HepG2 (cell line): ENCODE results near the gene LPCAT4. TPM values are rescaled to one million over a fixed set of nuclear protein-coding genes. Genes with fewer than 3 reads are reported as not detected.

ENCODE experiments used
- ATAC-seq: fragments of 200-7000 bp; cut with Tn5 transposase; 3 replicates; pipeline ENCODE4 v1.9.1; 2020; ENCODE audit warnings: mild to moderate bottlenecking, moderate library complexity
- BruUV-seq: library from RNA; stranded (reverse); fragments of 400-500 nt; replicated peaks from 2 replicates; lab custom pipeline; 2021; lab: Mats Ljungman, UMichigan
- CTCF ChIA-PET: fragments of 300-600 bp; formaldehyde crosslinking; extraction: SDS; loops from one replicate; lab custom pipeline; 2021; ENCODE audit warnings: low total read pairs, inconsistent platforms, low intra/inter-chr PET ratio; lab: Yijun Ruan, JAX
- POLR2A ChIA-PET: fragments of 350-600 bp; sonication (Branson Sonifier 250); formaldehyde crosslinking; loops from one replicate; lab custom pipeline; 2020; ENCODE audit warnings: antibody characterized with exemption, inconsistent platforms; lab: Yijun Ruan, JAX
- DNase-seq: peaks from one replicate; pipeline ENCODE4 v3.0.0-alpha.2; 2015; ENCODE audit warnings: low spot score
- FAIRE-seq: peaks from 3 replicates; lab custom pipeline; 2011; peaks lifted over from hg19 to GRCh38; lab: Jason Lieb, UNC
- H2AFZ ChIP-seq: one replicate; pipeline ENCODE4 v1.6.1; 2011; ENCODE audit warnings: low read length, inconsistent platforms
- H3K27ac ChIP-seq: fragments of 300-600 bp; 3 replicates; pipeline ENCODE4 v1.8.0; 2011; ENCODE audit warnings: mixed run types, mild to moderate bottlenecking, mixed read lengths, low read length, inconsistent platforms; ENCODE audit not compliant: insufficient read depth; ENCODE audit errors: extremely low read length
- H3K27me3 ChIP-seq, 2 experiments: fragments of 200-600 bp in 1 of 2; 2 replicates in 1 of 2; 3 replicates in 1 of 2; pipeline versions ENCODE4 v1.6.0 to v1.8.0; 2011; ENCODE audit warnings: low read length in 2 of 2, mild to moderate bottlenecking in 2 of 2, moderate library complexity in 2 of 2, inconsistent platforms in 1 of 2; ENCODE audit not compliant: insufficient read depth in 2 of 2, control insufficient read depth in 1 of 2
- H3K36me3 ChIP-seq, 2 experiments: fragments of 200-600 bp in 1 of 2; replicated peaks in 1 of 2; 2 replicates in 1 of 2; 3 replicates in 1 of 2; pipeline versions ENCODE4 v1.5.1 to v1.8.0; 2011; ENCODE audit warnings: low read length in 2 of 2, inconsistent platforms in 1 of 2; ENCODE audit not compliant: insufficient read depth in 2 of 2, control insufficient read depth in 1 of 2
- H3K4me1 ChIP-seq: 2 replicates; pipeline ENCODE4 v1.5.1; 2012; ENCODE audit warnings: low read length, inconsistent platforms; ENCODE audit not compliant: insufficient read depth
- H3K4me2 ChIP-seq: 2 replicates; pipeline ENCODE4 v1.6.0; 2011; ENCODE audit warnings: low read depth, low read length, inconsistent platforms
- H3K4me3 ChIP-seq, 3 experiments: fragments of 200-600 bp in 1 of 3; sonication (generic), shearing (Covaris generic) in 1 of 3; replicated peaks in 1 of 3; 2 replicates each; pipeline ENCODE4 v1.5.1; 2011 to 2016; ENCODE audit warnings: low read length in 3 of 3, inconsistent platforms in 2 of 3, low read depth in 2 of 3, mild to moderate bottlenecking in 2 of 3, control low read depth in 1 of 3, mixed read lengths in 1 of 3; ENCODE audit not compliant: insufficient read depth in 1 of 3
- H3K79me2 ChIP-seq: one replicate; pipeline ENCODE4 v1.6.1; 2011; ENCODE audit warnings: low read length, inconsistent platforms; ENCODE audit not compliant: insufficient read depth
- H3K9ac ChIP-seq: 2 replicates; pipeline ENCODE4 v1.6.0; 2011; ENCODE audit warnings: mild to moderate bottlenecking, low read depth, low read length, inconsistent platforms; ENCODE audit not compliant: insufficient read depth
- H3K9me3 ChIP-seq: 2 replicates; pipeline ENCODE4 v1.5.1; 2012; ENCODE audit warnings: mild to moderate bottlenecking, low read length
- H4K20me1 ChIP-seq: 2 replicates; pipeline ENCODE4 v1.6.0; 2011; ENCODE audit warnings: inconsistent platforms, mild to moderate bottlenecking, low read length, moderate library complexity; ENCODE audit not compliant: insufficient read depth
- NFIC ChIP-seq: IDR thresholded peaks from 2 replicates; pipeline ENCODE4 v1.6.1; 2012; ENCODE audit warnings: mild to moderate bottlenecking, low read length, inconsistent platforms
- NONO ChIP-seq, 2 experiments: fragments of 450-650 bp in 1 of 2; sonication (generic) in 1 of 2; formaldehyde crosslinking in 1 of 2; IDR thresholded peaks in 1 of 2; conservative IDR thresholded peaks in 1 of 2; 2 replicates each; pipeline versions ENCODE4 v1.6.1 to v1.8.0; 2017 to 2022; ENCODE audit warnings: mild to moderate bottlenecking in 1 of 2, missing genetic modification reagents in 1 of 2, moderate library complexity in 1 of 2
- SMARCC2 ChIP-seq: fragments of 450-650 bp; IDR thresholded peaks from 2 replicates; pipeline ENCODE4 v1.6.1; 2017; ENCODE audit warnings: antibody characterized with exemption, mild to moderate bottlenecking
- ZNF232 ChIP-seq: sonication (generic); formaldehyde crosslinking; IDR thresholded peaks from 2 replicates; pipeline ENCODE4 v1.4.0; 2020; ENCODE audit warnings: missing genetic modification reagents, borderline replicate concordance
- ZNF513 ChIP-seq: sonication (generic); formaldehyde crosslinking; conservative IDR thresholded peaks from 2 replicates; pipeline ENCODE4 v1.5.0; 2020; ENCODE audit warnings: missing genetic modification reagents
- ZNF816 ChIP-seq: sonication (generic); formaldehyde crosslinking; IDR thresholded peaks from 2 replicates; pipeline ENCODE4 v1.8.0; 2022; ENCODE audit warnings: missing genetic modification reagents, mild to moderate bottlenecking, borderline replicate concordance
- ZNF878 ChIP-seq: sonication (generic); formaldehyde crosslinking; IDR thresholded peaks from 2 replicates; pipeline ENCODE4 v1.8.1; 2023; ENCODE audit warnings: mild to moderate bottlenecking, missing genetic modification reagents, moderate library complexity
- WGBS: methylation state at CpG from one replicate; pipeline ENCODE4 v1.1.6; 2017; ENCODE audit warnings: low lambda C conversion rate; 5-methylcytosine and 5-hydroxymethylcytosine counted together
- in situ Hi-C: cut with HindIII; loops from 2 replicates; pipeline ENCODE4 v1.10.0; 2017; ENCODE audit warnings: low pct_unique_long_range_greater_than_20kb; ENCODE audit not compliant: extremely low pct_ligation_motif_present
- intact Hi-C: fragments of 100-400 bp; cut with micrococcal nuclease; formaldehyde crosslinking; loops from one replicate; pipeline ENCODE4 v1.10.0; 2022; ENCODE audit not compliant: unreplicated experiment
- polyA plus RNA-seq, 8 experiments: library from polyadenylated mRNA; depleted of rRNA in 3 of 8; stranded (reverse) in 7 of 8; unstranded in 1 of 8; fragments of >200 nt; fragmentation: Illumina TruSeq in 4 of 8; extraction: Trizol in 4 of 8; gene quantifications; 2 replicates each; pipeline versions ENCODE4 v1.2.1 to v1.2.3, GENCODE V29; 2011 to 2016; ENCODE audit warnings: low read depth in 4 of 8, missing spikeins in 1 of 8, mixed read lengths in 1 of 8; ENCODE audit not compliant: insufficient read depth in 1 of 8
- total RNA-seq, 5 experiments: library from RNA; depleted of rRNA; stranded (reverse); fragments of >200 nt; fragmentation: Illumina TruSeq; extraction: Trizol; gene quantifications; 2 replicates each; pipeline ENCODE4 v1.2.3, GENCODE V29; 2016; ENCODE audit warnings: low read depth in 1 of 5
- TF ChIP-seq, protein P1 (sequence below): sonication (generic); formaldehyde crosslinking; IDR thresholded peaks from 2 replicates; pipeline ENCODE4 v1.5.0; 2020; ENCODE audit warnings: mild to moderate bottlenecking, missing genetic modification reagents, borderline replicate concordance
- TF ChIP-seq, protein P2 (sequence below): IDR thresholded peaks from 2 replicates; pipeline ENCODE4 v1.6.1; 2016; ENCODE audit warnings: missing biosample characterization, missing genetic modification reagents, low read depth

Gene LPCAT4
- total and polyA plus RNA-seq, 2 of the 13 experiments (the other 11 are each of a cell fraction or from before 2014, with no cell fraction given): 8.1 to 57.1 TPM

DNA sequence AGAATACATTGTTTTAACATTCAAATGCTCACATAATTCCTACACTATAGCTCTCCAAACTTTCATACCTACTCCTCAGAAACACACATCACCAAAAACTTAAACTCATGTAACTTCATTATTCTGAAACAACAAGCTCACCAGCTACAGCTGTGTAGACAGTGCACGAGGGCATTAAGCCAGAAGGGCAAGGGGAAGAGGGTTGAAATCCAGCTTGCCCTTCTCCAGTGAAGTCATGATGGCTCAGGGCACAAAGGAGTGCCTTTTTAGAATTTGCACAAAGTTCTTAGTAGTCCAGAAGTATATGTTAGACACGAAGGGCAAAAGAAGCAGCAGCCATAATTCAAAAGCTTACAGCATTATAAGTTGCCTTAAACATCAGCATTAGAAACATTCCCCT, 38.0 kb downstream of the LPCAT4 start (continued):
- TF ChIP-seq, protein P1, sequence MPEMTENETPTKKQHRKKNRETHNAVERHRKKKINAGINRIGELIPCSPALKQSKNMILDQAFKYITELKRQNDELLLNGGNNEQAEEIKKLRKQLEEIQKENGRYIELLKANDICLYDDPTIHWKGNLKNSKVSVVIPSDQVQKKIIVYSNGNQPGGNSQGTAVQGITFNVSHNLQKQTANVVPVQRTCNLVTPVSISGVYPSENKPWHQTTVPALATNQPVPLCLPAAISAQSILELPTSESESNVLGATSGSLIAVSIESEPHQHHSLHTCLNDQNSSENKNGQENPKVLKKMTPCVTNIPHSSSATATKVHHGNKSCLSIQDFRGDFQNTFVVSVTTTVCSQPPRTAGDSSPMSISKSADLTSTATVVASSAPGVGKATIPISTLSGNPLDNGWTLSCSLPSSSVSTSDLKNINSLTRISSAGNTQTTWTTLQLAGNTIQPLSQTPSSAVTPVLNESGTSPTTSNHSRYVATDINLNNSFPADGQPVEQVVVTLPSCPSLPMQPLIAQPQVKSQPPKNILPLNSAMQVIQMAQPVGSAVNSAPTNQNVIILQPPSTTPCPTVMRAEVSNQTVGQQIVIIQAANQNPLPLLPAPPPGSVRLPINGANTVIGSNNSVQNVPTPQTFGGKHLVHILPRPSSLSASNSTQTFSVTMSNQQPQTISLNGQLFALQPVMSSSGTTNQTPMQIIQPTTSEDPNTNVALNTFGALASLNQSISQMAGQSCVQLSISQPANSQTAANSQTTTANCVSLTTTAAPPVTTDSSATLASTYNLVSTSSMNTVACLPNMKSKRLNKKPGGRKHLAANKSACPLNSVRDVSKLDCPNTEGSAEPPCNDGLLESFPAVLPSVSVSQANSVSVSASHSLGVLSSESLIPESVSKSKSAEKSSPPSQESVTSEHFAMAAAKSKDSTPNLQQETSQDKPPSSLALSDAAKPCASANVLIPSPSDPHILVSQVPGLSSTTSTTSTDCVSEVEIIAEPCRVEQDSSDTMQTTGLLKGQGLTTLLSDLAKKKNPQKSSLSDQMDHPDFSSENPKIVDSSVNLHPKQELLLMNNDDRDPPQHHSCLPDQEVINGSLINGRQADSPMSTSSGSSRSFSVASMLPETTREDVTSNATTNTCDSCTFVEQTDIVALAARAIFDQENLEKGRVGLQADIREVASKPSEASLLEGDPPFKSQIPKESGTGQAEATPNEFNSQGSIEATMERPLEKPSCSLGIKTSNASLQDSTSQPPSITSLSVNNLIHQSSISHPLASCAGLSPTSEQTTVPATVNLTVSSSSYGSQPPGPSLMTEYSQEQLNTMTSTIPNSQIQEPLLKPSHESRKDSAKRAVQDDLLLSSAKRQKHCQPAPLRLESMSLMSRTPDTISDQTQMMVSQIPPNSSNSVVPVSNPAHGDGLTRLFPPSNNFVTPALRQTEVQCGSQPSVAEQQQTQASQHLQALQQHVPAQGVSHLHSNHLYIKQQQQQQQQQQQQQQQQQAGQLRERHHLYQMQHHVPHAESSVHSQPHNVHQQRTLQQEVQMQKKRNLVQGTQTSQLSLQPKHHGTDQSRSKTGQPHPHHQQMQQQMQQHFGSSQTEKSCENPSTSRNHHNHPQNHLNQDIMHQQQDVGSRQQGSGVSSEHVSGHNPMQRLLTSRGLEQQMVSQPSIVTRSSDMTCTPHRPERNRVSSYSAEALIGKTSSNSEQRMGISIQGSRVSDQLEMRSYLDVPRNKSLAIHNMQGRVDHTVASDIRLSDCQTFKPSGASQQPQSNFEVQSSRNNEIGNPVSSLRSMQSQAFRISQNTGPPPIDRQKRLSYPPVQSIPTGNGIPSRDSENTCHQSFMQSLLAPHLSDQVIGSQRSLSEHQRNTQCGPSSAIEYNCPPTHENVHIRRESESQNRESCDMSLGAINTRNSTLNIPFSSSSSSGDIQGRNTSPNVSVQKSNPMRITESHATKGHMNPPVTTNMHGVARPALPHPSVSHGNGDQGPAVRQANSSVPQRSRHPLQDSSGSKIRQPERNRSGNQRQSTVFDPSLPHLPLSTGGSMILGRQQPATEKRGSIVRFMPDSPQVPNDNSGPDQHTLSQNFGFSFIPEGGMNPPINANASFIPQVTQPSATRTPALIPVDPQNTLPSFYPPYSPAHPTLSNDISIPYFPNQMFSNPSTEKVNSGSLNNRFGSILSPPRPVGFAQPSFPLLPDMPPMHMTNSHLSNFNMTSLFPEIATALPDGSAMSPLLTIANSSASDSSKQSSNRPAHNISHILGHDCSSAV (CRISPR knock-in tag): no peak
- TF ChIP-seq, all 625 proteins: peak for 0

- Histone ChIP-seq H3K4me3 (no peak overlapping the region), H3K79me2 (no peaks in the 10 kb centered on the region), H4K20me1 (no peaks in the 10 kb centered on the region), H3K9ac (no peak overlapping the region), H3K9me3 (no peaks in the 10 kb centered on the region), H2AFZ (no peak overlapping the region), H3K4me1 (no peaks in the 10 kb centered on the region), H3K27ac (no peak overlapping the region), H3K27me3 (no peaks in the 10 kb centered on the region), H3K36me3 (no peaks in the 10 kb centered on the region), H3K4me2 (no peak overlapping the region)
- WGBS: 95% methylated on average over 4 of the region's 4 CpGs
- in situ Hi-C loops: no loop called here
- DNase-seq (no peak), ATAC-seq (no peak), FAIRE-seq (no peak)
- no TSS peak for BruUV-seq
- CTCF ChIA-PET: no interaction called here
- POLR2A ChIA-PET: interaction anchor here (1.2 to 3.7 kb wide), 3 partner anchors 10 to 15 kb away, joined by 4 to 17 read pairs (median 10); partner anchors contain the start of genes NOP10, NUTM1 and SLC12A6
- intact Hi-C loops: no loop called here
- TF ChIP-seq NONO (IDR thresholded peaks at IDR 0.05) (no peak), NONO (CRISPR knock-in tag; conservative IDR thresholded peaks at IDR 0.05) (no peak), ZNF878 (CRISPR knock-in tag) (no peak), ZNF513 (CRISPR knock-in tag) (no peak), SMARCC2 (no peak), ZNF232 (CRISPR knock-in tag) (no peak), ZNF816 (CRISPR knock-in tag) (no peak), NFIC (no peak)
- TF ChIP-seq, protein P2, sequence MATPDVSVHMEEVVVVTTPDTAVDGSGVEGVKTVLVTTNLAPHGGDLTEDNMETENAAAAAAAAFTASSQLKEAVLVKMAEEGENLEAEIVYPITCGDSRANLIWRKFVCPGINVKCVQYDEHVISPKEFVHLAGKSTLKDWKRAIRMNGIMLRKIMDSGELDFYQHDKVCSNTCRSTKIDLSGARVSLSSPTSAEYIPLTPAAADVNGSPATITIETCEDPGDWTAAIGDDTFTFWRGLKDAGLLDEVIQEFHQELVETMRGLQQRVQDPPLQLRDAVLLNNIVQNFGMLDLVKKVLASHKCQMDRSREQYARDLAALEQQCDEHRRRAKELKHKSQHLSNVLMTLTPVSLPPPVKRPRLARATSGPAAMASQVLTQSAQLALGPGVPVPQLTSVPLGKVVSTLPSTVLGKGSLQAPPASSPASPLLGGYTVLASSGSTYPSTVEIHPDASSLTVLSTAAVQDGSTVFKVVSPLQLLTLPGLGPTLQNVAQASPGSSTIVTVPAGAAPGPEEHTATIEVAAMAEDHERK (CRISPR knock-in tag): no peak
Measured at GRCh38 chr15:34327906-34328305, 39.1 kb downstream of the LPCAT4 start.
